Measurements from ENCODE around the gene TMEM115. TPM values are rescaled to one million over a fixed set of nuclear protein-coding genes. Genes with fewer than 3 reads are reported as not detected.

TMEM115 gene
- total RNA-seq, 1 donor from 2014 or later: 51.1 TPM

DNA sequence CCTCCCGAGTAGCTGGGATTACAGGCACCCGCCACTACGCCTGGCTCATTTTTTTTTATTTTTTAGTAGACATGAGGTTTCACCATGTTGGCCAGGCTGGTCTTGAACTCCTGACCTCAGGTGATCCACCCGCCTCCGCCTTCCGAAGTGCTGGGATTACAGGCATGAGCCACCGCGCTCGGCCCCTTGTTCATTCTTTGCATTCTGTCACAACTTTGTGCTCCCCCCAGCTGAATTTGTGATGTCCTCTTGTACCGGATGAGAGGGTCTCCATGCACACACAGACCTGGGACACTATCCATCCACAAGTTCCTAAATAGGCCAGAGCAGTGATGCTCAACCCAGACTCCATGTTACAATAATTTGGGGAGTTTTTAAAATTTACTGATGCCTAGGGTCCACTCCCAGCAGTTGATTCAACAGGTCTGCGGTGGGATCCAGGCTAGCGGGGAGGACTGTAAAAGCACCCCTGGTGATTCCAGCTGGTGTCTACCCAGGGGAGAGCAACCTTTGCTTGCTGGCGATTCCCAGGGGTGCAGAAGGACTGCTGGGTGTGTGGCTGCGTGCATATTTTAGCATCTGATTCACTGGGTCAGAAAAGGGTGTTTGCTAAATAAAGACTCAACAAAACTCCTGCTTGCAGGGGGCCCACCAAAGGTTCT lies 19.7 kb downstream of the TMEM115 start:
- Histone ChIP-seq H3K27ac (peak overlapping the region; percentile 99), H3K27me3 (no peaks in the 10 kb centered on the region), H3K4me1 (peaks cover 64% of the 10 kb centered on the region), H3K9me3 (no peaks in the 10 kb centered on the region), H3K4me3 (peak overlapping the region; percentile 51 to 60), H3K36me3 (no peaks in the 10 kb centered on the region)
- TF ChIP-seq, protein P1, sequence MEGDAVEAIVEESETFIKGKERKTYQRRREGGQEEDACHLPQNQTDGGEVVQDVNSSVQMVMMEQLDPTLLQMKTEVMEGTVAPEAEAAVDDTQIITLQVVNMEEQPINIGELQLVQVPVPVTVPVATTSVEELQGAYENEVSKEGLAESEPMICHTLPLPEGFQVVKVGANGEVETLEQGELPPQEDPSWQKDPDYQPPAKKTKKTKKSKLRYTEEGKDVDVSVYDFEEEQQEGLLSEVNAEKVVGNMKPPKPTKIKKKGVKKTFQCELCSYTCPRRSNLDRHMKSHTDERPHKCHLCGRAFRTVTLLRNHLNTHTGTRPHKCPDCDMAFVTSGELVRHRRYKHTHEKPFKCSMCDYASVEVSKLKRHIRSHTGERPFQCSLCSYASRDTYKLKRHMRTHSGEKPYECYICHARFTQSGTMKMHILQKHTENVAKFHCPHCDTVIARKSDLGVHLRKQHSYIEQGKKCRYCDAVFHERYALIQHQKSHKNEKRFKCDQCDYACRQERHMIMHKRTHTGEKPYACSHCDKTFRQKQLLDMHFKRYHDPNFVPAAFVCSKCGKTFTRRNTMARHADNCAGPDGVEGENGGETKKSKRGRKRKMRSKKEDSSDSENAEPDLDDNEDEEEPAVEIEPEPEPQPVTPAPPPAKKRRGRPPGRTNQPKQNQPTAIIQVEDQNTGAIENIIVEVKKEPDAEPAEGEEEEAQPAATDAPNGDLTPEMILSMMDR (IDR thresholded peaks at IDR 0.05): no peak
- TF ChIP-seq POLR2AphosphoS5 (IDR thresholded peaks at IDR 0.05; ENCODE audit: insufficient read depth in 1 of 2, low read depth in 1 of 2): no peak
- no peak for DNase-seq (ENCODE audit: extremely low spot score in 2 of 2)
- intact Hi-C loops (cut with DNase I): no loop called here

DNA sequence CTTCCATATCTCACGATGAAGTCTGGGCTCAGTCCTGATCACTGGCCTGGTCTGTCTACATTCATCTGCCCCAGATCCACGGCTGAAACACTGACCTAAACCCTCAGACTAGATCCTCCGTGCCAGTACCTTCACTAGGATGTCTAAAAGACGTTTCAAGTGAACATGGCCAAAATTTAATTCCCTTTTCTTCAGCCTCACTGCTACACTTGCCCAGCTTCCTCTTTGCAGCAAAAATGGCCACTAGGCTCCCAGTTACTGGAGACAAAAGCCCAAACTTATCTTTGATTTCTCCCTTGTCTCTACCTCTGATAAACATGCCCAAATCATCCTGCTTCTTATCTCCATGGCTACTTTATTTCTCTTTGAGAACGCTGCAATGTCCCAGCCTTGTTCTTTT lies 20.4 kb downstream of the TMEM115 start:
- Histone ChIP-seq H3K27ac (peak overlapping the region; percentile 99), H3K36me3 (no peaks in the 10 kb centered on the region), H3K27me3 (no peaks in the 10 kb centered on the region), H3K4me3 (peak overlapping the region in 1 of 2 donors; percentile 92), H3K9me3 (no peaks in the 10 kb centered on the region), H3K4me1 (peaks cover 70% of the 10 kb centered on the region)
- TF ChIP-seq, protein P1 (IDR thresholded peaks at IDR 0.05): no peak
- TF ChIP-seq POLR2AphosphoS5 (IDR thresholded peaks at IDR 0.05; ENCODE audit: insufficient read depth in 1 of 2, low read depth in 1 of 2) (no peak), POLR2A (IDR thresholded peaks at IDR 0.05) (no peak)
- intact Hi-C loops (cut with DNase I): no loop called here
- DNase-seq (ENCODE audit: extremely low spot score in 2 of 2): no peak

DNA sequence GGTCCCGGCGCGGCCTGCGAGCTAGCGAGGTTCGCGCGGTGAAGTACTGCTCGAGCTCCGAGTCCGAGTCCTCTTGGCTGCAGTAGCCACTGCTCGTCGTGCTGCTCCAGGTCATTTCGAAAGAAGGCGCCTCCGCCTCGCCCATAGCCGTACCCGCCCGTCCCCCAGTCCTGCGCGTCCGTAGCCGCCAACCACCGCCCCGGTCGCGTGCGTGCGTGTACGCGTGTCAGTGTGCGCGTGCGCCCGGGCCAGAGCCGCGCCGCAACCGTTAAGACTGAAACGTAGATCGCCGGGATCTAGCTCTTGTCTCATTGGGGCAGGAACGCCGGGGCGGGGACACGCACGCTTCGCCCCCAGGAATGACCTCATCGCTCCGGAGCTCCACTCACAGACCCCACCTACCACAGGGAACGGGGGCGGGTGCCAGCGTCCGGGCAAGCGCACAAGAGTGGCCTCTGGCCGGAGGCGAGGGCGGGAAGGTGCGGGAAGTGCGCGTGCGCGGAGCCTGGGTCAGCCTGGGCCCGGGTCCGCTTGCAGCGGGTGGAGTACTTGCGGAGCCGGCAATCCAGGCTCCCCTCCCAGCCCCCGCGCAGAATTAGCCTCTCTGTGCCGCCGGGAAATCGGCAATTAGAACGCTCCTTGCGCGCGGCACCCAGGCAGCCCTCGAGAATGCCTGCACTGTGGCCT lies 22.0 kb downstream of the TMEM115 start:
- Histone ChIP-seq H3K9me3 (no peaks in the 10 kb centered on the region), H3K27me3 (no peaks in the 10 kb centered on the region), H3K27ac (peak overlapping the region; percentile 99), H3K4me3 (peak overlapping the region; percentile 83 to 92), H3K36me3 (no peaks in the 10 kb centered on the region), H3K4me1 (peaks cover 82% of the 10 kb centered on the region)
- DNase-seq (ENCODE audit: extremely low spot score in 2 of 2): peak in 1 of 2 donors; percentile 100
- intact Hi-C loops (cut with DNase I): no loop called here
- TF ChIP-seq POLR2AphosphoS5 (IDR thresholded peaks at IDR 0.05; ENCODE audit: insufficient read depth in 1 of 2, low read depth in 1 of 2): peak; percentile 97 to 98
- TF ChIP-seq, protein P1 (IDR thresholded peaks at IDR 0.05): no peak
- TF ChIP-seq POLR2A (IDR thresholded peaks at IDR 0.05): peak; percentile 21 to 74

DNA sequence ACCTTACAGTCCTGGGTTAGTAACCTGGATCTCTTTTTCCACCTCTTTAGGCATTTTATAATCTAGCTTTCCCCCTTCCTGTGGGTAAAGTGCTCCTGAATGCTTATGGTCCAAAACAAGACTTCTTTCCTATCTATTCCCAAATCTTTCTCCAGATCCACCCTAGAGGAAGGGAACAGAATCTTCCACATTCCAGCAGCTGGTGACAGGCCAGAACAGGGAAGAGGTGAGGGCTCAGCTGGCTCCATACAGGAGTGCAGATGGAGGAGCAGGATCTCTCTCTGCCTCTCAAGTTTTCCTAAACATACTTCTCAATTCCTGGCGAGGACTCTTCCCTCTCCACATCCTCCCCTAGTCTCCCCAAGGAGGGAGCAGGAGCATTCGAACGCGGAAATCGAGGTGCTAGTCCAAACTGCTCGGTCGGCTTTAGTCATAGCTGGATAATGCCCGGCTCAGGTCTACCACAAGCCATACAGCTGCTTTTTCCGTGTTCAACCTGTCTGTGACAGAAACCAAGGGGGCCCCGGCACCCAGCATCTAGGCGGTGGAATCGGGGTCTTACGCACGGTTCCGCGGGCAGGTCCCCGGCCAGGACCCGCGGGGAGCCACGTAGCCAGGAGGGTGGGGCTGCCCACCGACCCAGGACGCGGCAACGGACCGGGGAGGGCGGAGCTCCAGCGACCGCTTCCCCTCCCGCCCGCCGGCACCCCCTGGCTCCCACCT lies 22.7 kb downstream of the TMEM115 start:
- intact Hi-C loops (cut with DNase I): no loop called here
- no peaks in the 10 kb centered on the region for H3K9me3 ChIP-seq
- H3K4me1 ChIP-seq: peaks cover 80% of the 10 kb centered on the region
- no peak for DNase-seq (ENCODE audit: extremely low spot score in 2 of 2)
- peak overlapping the region; percentile 83 to 92 for H3K4me3 ChIP-seq
- H3K27me3 ChIP-seq: no peaks in the 10 kb centered on the region
- TF ChIP-seq POLR2A (IDR thresholded peaks at IDR 0.05): no peak
- no peak for TF ChIP-seq POLR2AphosphoS5 (IDR thresholded peaks at IDR 0.05; ENCODE audit: insufficient read depth in 1 of 2, low read depth in 1 of 2)
- TF ChIP-seq, protein P1 (IDR thresholded peaks at IDR 0.05): no peak
- peak overlapping the region; percentile 99 for H3K27ac ChIP-seq
- H3K36me3 ChIP-seq: peaks cover 0 to 5% of the 10 kb centered on the region in 2 donors
